GM18526 (cell line): ENCODE data around the gene MRPS21.
A peak's percentile ranks its signal among the peaks of the same experiment; 100 is the strongest.

Experiments used
- POLR2A ChIP-seq: IDR thresholded peaks from 3 replicates; pipeline ENCODE4 v1.6.1; 2011; ENCODE audit not compliant: insufficient read length; ENCODE audit errors: extremely low read depth

The MRPS21 gene

DNA sequence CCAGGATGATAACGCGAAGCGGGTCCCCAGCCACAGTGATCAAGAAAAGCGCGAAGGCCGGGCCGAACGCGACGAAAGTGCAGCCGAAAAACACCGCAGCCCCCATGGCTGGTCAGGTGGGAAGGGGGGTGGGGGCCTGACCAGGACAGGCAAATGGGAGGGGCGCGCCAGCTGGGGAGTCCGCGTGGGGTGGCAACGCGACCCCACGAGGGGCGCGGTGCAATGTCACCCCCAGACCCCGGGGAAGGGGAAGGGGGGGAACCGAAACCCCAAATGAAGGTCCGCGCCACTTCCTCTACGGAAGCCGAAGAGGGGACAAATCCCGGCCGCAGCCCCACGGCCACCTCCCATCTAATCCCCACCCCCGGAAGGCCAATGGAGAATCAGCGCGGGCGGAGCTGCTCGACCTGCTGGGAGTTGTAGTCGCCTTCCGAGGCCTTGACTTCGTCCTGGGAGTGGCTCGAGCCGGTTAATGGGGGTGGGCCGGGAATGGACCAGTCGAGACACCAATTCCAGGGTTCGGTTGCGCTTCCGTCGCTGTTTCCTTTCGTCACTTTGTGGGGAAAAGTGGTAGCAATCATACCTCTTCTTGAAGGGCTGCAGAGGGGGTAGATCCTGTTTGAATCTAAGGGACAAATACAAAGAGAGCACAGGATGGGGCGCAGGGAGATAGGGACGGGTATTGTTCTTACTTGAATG is 24.8 kb upstream of the MRPS21 start, which contains the start of gene APH1A:
APH1A (minus strand) TSS at position 312 of the 699 bp plus-strand sequence; CDS start at position 106, 206 bp downstream.
- peak; percentile 77 for TF ChIP-seq POLR2A

DNA sequence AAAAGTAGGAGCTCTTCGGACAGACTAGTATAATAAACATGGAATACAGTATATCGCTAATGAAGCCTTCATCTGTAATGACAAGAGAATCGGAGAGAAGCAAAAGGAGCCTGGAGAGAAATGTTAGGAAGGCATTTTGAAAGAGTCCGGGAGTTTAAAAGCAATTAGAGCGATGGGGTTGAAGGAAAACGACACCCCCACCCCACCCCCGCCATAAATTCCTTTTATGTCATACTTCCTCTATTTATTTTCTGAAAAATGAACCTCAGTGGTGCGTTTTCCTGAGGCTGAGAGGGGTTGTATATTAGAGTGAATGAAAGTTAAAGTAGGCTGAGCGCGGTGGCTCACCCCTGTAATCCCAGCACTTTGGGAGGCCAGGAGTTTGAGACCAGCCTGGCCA is 24.2 kb upstream of the MRPS21 start:
- TF ChIP-seq POLR2A = no peak

DNA sequence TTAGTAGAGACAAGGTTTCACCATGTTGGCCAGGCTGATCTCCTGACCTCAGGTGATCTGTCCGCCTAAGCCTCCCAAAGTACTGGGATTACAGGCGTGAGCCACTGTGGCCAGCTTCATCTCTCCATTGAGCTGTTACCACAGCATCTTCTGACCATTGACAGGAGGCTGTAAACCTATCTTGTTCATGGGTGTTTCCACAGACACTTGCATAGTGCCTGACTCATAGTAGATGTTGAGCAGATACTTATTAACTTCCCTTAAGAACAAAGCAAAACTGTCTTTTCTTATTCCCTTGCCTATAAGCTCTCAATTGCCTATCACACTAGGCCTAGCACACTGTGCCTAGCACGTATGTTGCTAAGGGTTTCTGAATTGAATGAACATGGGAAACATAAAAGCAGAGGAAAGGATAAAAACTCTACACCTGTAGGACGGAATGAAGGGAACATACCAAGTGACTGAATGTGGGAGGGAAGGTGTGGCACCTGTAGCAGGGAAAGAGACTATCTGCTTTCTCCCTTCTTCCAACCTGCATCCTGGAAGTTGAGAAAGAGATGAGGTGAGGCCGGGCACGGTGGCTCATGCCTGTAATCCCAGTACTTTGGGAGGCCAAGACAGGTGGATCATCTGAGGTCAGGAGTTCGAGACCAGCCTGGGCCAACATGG is 22.2 kb upstream of the MRPS21 start:
- TF ChIP-seq POLR2A = no peak

DNA sequence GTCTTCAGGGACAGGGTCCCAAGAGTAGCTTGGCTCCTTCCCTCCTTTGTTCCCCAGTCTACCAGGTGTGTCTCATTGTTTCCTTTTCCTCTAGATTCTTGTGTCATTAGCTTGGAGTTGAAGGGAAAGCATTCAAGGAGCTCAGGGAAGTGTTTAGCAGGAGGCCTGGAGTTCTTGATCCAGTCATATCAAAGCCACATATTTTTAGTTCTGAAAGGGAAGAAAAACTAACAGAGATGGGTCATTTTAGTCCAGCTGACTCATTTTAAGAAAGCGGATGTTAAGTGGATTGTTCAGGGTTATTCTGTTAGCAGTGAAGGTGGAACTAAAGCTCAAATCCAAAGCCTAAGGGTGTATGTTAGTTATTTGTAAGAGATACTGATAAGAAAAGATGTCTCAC is 20.4 kb upstream of the MRPS21 start:
- TF ChIP-seq POLR2A = no peak

DNA sequence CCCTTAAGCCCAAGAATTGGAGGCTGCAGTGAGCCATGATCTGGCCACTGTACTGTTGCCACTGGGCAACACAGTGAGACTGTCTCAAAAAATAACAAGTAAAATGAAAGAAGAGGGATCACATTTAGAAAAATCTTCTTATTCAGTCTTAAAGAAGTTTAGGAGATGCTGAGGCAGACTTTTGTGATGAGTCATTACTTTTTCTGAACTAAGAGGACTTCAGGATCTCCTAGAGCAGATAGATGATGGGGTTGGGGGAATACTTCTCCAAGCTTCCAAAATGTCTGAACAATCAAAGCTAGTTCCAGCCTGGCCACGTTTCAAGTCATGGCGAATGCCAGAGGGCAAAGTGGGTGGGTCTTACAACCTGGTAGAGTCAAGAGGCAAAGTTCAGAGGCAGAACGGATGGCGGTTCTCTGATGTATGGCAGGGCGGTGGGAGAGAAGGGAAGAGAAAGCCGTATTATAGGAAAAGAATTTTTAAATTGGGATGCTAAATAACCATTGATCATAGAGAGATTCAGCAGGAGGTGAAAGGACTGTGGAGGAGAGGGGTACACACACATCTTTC is 13.4 kb upstream of the MRPS21 start:
- TF ChIP-seq POLR2A = no peak

DNA sequence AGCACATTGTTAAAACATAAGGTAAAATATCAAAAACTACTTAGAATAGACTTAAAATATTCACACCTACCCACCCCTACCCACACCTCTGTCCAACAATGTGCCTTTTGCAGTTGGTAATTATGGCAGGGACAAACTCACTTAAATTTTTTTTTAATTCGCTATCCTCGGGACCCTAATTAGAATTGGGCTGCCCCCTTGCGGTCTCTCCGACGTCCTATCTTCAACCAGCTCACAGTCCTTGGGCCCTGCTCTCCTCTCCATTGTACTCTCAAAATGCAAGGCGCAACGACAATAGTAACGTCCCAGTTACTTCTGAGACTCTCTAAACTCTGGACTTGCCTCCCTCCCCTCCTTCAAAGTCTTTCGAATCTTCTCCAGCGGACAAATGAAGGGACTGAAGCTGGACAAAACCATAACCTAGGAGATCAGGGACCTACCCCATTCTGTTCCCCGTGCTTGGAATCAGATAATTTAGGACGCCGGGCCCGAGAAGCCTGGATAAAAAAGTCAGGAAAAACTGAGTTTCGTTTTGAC is 12.4 kb upstream of the MRPS21 start:
- no peak for TF ChIP-seq POLR2A

DNA sequence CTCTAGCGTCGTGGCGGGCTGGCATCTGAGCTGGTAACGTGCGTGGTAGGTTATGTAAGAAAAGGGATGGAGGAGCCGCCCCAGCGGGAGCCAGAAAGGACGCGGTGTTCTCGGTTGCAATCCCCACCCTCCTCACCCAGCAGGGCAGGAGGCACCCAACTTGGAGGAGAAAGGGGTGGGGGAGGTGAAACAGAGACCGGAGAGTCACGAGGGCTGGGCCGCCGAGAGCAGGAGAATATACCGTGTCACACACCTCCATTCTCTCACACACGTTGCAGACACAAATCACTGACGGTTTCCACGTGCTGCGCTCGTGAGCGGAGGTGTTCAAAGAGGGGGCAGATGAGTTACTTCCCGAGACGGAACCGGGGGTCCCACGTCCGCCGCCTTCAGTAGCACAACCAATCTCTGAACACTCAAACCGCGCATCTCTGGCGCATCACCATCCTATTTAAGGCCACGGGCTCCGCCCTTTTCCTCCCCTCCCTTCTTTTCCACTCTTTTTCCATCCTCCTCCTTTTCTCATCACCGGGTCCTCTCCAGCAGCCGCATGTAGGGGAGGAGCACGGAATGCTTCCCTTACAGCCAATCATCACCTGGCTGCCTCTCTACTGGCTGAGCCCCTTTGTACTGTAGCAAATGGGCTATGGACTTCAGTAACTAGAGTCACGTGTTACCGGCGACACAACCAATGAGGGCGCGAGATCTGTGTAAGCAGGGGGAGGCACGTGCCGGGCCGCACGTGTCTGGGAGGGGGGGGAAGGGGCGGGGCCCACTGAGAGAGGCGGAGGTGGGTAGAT is 11.7 kb upstream of the MRPS21 start, which contains the start of gene CIART:
CIART (plus strand) TSS at position 797 of the 800 bp plus-strand sequence. CDS start 714 bp downstream, outside the sequence.
- no peak for TF ChIP-seq POLR2A

DNA sequence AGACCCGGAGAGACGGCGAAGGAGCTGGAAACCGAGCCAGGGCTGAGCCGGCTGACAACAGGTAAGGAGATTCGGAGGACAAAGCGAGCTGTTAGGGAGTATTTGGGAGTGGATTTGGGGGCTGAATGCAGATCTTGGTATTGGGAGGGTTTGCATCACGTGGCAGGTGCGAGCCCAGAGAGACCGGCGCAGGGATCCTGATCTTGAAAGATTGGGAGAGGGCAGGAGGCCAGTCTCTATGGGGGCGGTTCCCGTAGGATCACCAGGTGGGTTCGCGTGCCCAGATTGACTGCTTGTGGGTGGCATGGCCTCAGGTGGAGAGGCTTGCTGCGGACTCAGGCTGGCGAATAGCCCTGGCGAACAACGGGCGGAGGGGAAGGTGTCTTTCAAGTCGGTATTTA is 11.1 kb upstream of the MRPS21 start:
- no peak for TF ChIP-seq POLR2A

DNA sequence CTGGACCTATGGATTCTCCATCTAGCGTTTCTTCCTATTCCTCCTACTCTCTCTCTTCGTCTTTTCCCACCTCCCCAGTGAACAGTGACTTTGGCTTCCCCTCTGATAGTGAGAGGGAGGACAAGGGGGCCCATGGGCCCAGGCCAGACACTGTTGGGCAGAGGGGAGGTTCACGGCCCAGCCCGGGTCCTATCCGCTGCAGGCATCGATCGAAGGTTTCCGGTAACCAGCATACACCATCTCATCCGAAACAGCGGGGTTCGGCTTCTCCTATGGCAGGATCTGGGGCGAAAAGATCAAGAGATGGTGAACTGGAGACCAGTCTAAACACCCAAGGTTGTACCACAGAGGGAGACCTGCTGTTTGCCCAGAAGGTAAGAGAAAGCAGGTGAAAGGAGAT is 10.4 kb upstream of the MRPS21 start:
- no peak for TF ChIP-seq POLR2A

DNA sequence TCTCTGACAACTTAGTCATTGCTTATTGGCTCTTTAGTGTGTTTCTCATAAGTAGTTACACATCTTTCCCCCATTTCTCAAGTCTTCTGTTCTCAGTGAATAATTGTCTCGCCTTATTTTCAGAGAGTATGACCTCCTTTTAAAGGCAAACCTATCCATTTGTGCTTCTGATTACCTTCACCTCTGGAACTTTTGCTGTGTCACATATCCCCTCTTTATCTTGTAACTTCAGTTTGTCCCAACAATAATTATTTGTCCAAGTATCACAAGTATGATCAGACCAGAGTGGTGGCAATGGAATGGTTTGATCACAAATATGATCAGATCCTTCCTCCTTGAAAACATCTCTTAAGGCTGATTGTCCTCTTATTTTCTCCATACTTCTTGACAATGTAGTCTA is 5.3 kb upstream of the MRPS21 start:
- no peak for TF ChIP-seq POLR2A

DNA sequence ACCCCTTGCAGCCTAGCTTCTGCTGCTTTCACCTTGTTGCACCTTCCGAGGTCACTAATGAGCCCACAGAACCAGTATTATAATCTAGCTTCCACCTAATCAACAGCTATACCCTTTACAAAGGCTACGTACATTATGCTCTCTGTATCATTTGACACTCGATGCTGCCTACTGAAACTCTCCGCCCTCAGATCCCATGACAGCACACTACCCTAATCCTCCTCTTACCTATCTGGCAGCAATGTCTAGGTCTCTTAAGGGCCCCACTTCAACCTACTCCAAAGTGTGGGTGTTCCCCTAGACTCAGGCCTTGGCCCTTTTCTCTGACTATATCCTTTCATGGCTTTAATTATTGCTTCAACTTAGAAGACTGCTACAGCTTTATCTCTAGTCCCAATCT is 4.8 kb upstream of the MRPS21 start:
- no peak for TF ChIP-seq POLR2A

DNA sequence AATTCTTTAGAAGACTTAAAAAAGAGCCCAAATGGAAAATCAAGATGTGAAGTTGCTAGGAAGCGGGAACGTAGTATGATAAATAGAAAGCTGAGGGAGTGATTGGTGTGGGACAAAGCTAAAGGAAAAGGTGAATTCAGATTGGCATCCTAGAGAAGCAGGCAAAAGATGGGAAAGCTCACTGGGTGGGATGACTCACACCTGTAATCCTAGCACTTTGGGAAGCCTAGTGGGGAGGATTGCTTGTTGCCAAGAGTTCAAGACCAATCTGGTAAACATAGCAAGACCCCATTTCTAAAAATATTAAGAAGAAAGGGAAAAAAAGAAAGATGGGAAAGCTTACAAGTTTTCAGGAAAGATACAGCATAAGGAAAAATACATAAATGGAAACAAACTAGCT is 1.8 kb downstream of the MRPS21 start:
- TF ChIP-seq POLR2A = no peak

DNA sequence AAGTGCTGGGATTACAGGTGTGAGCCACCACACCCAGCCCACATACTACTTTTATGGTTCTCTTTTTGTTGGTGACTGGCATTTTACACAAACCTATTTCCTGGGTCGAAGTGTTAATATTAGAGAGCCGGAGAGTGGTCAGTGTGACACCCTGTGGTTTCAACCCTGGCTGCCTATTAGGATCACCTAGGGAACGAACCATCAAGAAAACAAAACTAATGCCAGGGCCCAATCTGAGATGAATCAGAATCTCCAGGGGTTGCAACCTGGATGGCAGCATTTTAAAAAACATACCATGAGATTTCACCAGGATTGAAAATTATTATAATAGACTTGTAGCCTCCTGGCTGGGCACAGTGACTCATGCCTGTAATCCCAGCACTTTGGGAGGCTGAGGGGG is 6.1 kb downstream of the MRPS21 start:
- TF ChIP-seq POLR2A = no peak

DNA sequence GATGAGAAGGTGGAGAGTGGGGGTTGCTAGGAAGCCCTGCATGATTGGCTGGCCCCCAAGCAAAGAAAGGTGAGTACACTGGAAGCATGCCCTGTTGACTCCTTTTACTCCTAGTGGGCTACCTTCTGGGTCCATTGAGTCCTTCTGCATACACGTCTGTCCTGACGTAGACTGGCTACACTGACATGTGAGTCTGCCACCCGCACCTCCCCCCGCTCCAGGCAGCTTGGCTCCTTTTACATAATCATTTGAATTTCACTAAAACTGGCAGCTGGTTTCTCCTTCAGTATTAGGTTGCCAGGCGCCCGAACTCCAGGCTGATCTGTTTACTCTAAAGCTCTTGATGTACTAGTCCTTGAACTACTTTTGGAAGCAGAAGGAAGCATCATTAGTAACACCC is 8.7 kb downstream of the MRPS21 start:
- no peak for TF ChIP-seq POLR2A

DNA sequence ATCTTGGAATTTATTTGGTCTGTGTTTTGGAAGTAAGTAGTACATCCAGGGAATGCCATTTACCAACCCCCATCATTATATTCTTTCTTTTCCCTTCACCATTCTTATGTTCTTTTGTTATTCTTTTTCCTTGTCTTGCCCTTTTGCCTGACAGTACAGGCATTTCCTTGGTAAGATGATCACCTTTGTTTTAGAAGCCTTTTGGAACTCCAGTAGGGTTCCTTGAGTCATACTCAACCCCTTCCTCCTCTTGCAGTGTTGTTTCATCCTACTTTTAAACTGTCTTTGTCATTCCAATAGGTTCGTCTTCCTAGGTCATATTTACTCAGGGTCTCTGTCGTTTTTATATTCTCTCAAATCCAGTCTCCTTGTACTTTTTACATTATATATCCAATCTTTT is 9.2 kb downstream of the MRPS21 start:
- no peak for TF ChIP-seq POLR2A
